Panc1 (cell line): ENCODE measurements around the gene ZDHHC20. TPM values are rescaled to one million over a fixed set of nuclear protein-coding genes. Genes with fewer than 3 reads are reported as not detected.

Experiments
- ATAC-seq: fragments of 200-7000 bp; cut with Tn5 transposase; 2 replicates; pipeline ENCODE4 v1.9.1; 2020; ENCODE audit warnings: mild to moderate bottlenecking, moderate library complexity
- BruUV-seq: library from RNA; stranded (reverse); fragments of 400-500 nt; replicated peaks from 2 replicates; lab custom pipeline; 2021; lab: Mats Ljungman, UMichigan
- CTCF ChIA-PET: fragments of 300-600 bp; sonication (Branson Sonifier 250); formaldehyde crosslinking; loops from one replicate; lab custom pipeline; 2022; ENCODE audit warnings: antibody characterized with exemption; lab: Charles Lee
- POLR2A ChIA-PET: fragments of 300-600 bp; sonication (Branson Sonifier 250); formaldehyde crosslinking; loops from one replicate; lab custom pipeline; 2022; ENCODE audit warnings: antibody characterized with exemption; lab: Charles Lee
- DNase-seq: peaks from one replicate; pipeline ENCODE4 v3.0.0-alpha.2; 2010; ENCODE audit warnings: low read depth, low spot score
- H3K27ac ChIP-seq: 2 replicates; pipeline ENCODE4 v1.5.1; 2011; ENCODE audit warnings: mild to moderate bottlenecking, low read length, inconsistent platforms
- H3K27me3 ChIP-seq: fragments of 200-500 bp; sonication (Bioruptor generic); 2 replicates; pipeline ENCODE4 v1.6.0; 2014; ENCODE audit warnings: low read length, inconsistent platforms; ENCODE audit not compliant: control insufficient read depth, insufficient read depth
- H3K36me3 ChIP-seq: fragments of 200-500 bp; sonication (Bioruptor generic); 2 replicates; pipeline ENCODE4 v1.5.1; 2014; ENCODE audit warnings: inconsistent platforms, mild to moderate bottlenecking, low read length, moderate library complexity; ENCODE audit not compliant: control insufficient read depth, insufficient read depth
- H3K4me1 ChIP-seq: 2 replicates; pipeline ENCODE4 v1.5.1; 2011; ENCODE audit warnings: inconsistent platforms, mild to moderate bottlenecking, low read length, moderate library complexity; ENCODE audit not compliant: control insufficient read depth, insufficient read depth
- H3K4me3 ChIP-seq, 2 experiments: 2 replicates each; pipeline ENCODE4 v1.5.1; 2011 to 2012; ENCODE audit warnings: low read depth in 2 of 2, low read length in 2 of 2, mild to moderate bottlenecking in 2 of 2, inconsistent platforms in 1 of 2, moderate library complexity in 1 of 2
- H3K9me3 ChIP-seq: fragments of 200-500 bp; sonication (Bioruptor generic); 2 replicates; pipeline ENCODE4 v1.5.1; 2014; ENCODE audit warnings: low read depth, mild to moderate bottlenecking, inconsistent platforms, low read length, moderate library complexity; ENCODE audit not compliant: control insufficient read depth, insufficient read depth
- POLR2AphosphoS5 ChIP-seq: IDR thresholded peaks from 2 replicates; pipeline ENCODE4 v1.6.1; 2012; ENCODE audit warnings: mild to moderate bottlenecking, low read depth, low read length, moderate library complexity
- SIN3A ChIP-seq: IDR thresholded peaks from 2 replicates; pipeline ENCODE4 v1.6.1; 2012; ENCODE audit warnings: low read depth, mild to moderate bottlenecking, low read length, moderate library complexity, borderline replicate concordance; ENCODE audit not compliant: insufficient read depth
- TCF7L2 ChIP-seq: IDR thresholded peaks from 2 replicates; pipeline ENCODE4 v1.6.1; 2011; ENCODE audit warnings: mild to moderate bottlenecking, low read depth, low read length, inconsistent platforms
- in situ Hi-C: cut with HindIII; loops from 2 replicates; pipeline ENCODE4 v1.10.0; 2016; ENCODE audit warnings: low sequenced_read_pairs, low pct_unique_long_range_greater_than_20kb
- intact Hi-C: fragments of 100-400 bp; cut with micrococcal nuclease; formaldehyde crosslinking; loops from one replicate; pipeline ENCODE4 v1.10.0; 2022; ENCODE audit not compliant: unreplicated experiment
- total RNA-seq: library from RNA; stranded (reverse); gene quantifications from one replicate; pipeline ENCODE4 v1.2.1, GENCODE V29; 2021; ENCODE audit not compliant: unreplicated experiment
- TF ChIP-seq, protein P1 (sequence below): fragments of 450-650 bp; IDR thresholded peaks from 2 replicates; pipeline ENCODE4 v1.5.1; 2017; ENCODE audit warnings: mild to moderate bottlenecking
- TF ChIP-seq, protein P2 (sequence below), 2 experiments: IDR thresholded peaks; 2 replicates each; pipeline ENCODE4 v1.6.1; 2011 to 2012; ENCODE audit warnings: low read depth in 2 of 2, control low read depth in 1 of 2, low read length in 1 of 2, mild to moderate bottlenecking in 1 of 2, moderate library complexity in 1 of 2; ENCODE audit not compliant: insufficient read depth in 1 of 2

ZDHHC20 gene
- total RNA-seq, 1 experiment from 2014 or later = 38.7 TPM

GRCh38 chr13:21364916-21365315, 94.2 kb downstream of the ZDHHC20 start:
- DNase-seq (no peak), ATAC-seq (no peak)
- Histone ChIP-seq H3K36me3 (no peaks in the 10 kb centered on the region), H3K4me3 (no peak overlapping the region), H3K4me1 (no peaks in the 10 kb centered on the region), H3K9me3 (no peaks in the 10 kb centered on the region), H3K27me3 (no peaks in the 10 kb centered on the region), H3K27ac (no peak overlapping the region)
- in situ Hi-C loops = no loop called here
- intact Hi-C loops = no loop called here
- POLR2A ChIA-PET = no interaction called here
- CTCF ChIA-PET = no interaction called here
- TF ChIP-seq POLR2AphosphoS5 (no peak), SIN3A (no peak)
- no TSS peak for BruUV-seq

GRCh38 chr13:21364357-21364756, 94.7 kb downstream of the ZDHHC20 start:
- no peak overlapping the region for H3K4me3 ChIP-seq
- TF ChIP-seq, protein P1, sequence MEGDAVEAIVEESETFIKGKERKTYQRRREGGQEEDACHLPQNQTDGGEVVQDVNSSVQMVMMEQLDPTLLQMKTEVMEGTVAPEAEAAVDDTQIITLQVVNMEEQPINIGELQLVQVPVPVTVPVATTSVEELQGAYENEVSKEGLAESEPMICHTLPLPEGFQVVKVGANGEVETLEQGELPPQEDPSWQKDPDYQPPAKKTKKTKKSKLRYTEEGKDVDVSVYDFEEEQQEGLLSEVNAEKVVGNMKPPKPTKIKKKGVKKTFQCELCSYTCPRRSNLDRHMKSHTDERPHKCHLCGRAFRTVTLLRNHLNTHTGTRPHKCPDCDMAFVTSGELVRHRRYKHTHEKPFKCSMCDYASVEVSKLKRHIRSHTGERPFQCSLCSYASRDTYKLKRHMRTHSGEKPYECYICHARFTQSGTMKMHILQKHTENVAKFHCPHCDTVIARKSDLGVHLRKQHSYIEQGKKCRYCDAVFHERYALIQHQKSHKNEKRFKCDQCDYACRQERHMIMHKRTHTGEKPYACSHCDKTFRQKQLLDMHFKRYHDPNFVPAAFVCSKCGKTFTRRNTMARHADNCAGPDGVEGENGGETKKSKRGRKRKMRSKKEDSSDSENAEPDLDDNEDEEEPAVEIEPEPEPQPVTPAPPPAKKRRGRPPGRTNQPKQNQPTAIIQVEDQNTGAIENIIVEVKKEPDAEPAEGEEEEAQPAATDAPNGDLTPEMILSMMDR = no peak
- TF ChIP-seq, protein P2, sequence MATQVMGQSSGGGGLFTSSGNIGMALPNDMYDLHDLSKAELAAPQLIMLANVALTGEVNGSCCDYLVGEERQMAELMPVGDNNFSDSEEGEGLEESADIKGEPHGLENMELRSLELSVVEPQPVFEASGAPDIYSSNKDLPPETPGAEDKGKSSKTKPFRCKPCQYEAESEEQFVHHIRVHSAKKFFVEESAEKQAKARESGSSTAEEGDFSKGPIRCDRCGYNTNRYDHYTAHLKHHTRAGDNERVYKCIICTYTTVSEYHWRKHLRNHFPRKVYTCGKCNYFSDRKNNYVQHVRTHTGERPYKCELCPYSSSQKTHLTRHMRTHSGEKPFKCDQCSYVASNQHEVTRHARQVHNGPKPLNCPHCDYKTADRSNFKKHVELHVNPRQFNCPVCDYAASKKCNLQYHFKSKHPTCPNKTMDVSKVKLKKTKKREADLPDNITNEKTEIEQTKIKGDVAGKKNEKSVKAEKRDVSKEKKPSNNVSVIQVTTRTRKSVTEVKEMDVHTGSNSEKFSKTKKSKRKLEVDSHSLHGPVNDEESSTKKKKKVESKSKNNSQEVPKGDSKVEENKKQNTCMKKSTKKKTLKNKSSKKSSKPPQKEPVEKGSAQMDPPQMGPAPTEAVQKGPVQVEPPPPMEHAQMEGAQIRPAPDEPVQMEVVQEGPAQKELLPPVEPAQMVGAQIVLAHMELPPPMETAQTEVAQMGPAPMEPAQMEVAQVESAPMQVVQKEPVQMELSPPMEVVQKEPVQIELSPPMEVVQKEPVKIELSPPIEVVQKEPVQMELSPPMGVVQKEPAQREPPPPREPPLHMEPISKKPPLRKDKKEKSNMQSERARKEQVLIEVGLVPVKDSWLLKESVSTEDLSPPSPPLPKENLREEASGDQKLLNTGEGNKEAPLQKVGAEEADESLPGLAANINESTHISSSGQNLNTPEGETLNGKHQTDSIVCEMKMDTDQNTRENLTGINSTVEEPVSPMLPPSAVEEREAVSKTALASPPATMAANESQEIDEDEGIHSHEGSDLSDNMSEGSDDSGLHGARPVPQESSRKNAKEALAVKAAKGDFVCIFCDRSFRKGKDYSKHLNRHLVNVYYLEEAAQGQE (IDR thresholded peaks at IDR 0.05; ENCODE audit: insufficient read depth in 1 of 2, low read depth in 2 of 2, low read length in 1 of 2) = no peak
- TF ChIP-seq TCF7L2 = no peak
- TF ChIP-seq POLR2AphosphoS5 = no peak
- TF ChIP-seq SIN3A = no peak
- intact Hi-C loops = no loop called here
- CTCF ChIA-PET = no interaction called here
- DNase-seq (no peak), ATAC-seq (no peak)
- POLR2A ChIA-PET = no interaction called here
- no TSS peak for BruUV-seq
- H3K9me3 ChIP-seq = no peaks in the 10 kb centered on the region
- no peaks in the 10 kb centered on the region for H3K36me3 ChIP-seq
- H3K27me3 ChIP-seq = no peaks in the 10 kb centered on the region
- in situ Hi-C loops = no loop called here
- H3K4me1 ChIP-seq = no peaks in the 10 kb centered on the region
- no peak overlapping the region for H3K27ac ChIP-seq

DNA sequence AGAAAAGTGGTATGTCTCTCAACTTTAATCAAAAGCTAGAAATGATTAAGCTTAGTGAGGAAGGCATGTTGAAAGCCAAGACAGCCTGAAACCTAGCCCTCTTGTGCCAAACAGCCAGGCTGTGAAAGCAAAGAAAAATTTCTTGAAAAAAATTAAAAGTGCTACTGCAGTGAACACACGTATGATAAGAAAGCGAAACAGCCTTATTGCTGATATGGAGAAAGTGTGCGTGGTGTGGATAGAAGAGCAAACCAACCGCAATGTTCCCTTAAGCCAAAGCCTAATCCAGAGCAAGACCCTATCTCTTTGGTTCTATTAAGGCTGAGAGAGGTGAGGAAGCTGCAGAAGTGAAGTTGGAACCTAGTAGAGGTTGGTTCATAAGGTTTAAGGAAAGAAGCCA, 96.4 kb downstream of the ZDHHC20 start:
- intact Hi-C loops (no loop called here), in situ Hi-C loops (no loop called here)
- POLR2A ChIA-PET = no interaction called here
- no peak for ATAC-seq
- TF ChIP-seq, protein P1 = no peak
- TF ChIP-seq TCF7L2 = no peak
- TF ChIP-seq SIN3A = no peak
- TF ChIP-seq, protein P2 (IDR thresholded peaks at IDR 0.05; ENCODE audit: insufficient read depth in 1 of 2, low read depth in 2 of 2, low read length in 1 of 2) = no peak
- no peak for TF ChIP-seq POLR2AphosphoS5
- no peaks in the 10 kb centered on the region for H3K9me3 ChIP-seq
- no TSS peak for BruUV-seq
- H3K36me3 ChIP-seq = no peaks in the 10 kb centered on the region
- CTCF ChIA-PET = no interaction called here
- no peaks in the 10 kb centered on the region for H3K4me1 ChIP-seq
- DNase-seq = no peak
- no peak overlapping the region for H3K27ac ChIP-seq
- H3K27me3 ChIP-seq = no peaks in the 10 kb centered on the region
- H3K4me3 ChIP-seq = no peak overlapping the region
